ENCODE data around the gene MAP4. TPM values are rescaled to one million over a fixed set of nuclear protein-coding genes. Genes with fewer than 3 reads are reported as not detected.

MAP4 gene
- total and polyA plus RNA-seq, 2 of the 13 experiments (the other 11 are each of a cell fraction or from before 2014, with no cell fraction given) = 33.1 to 38.7 TPM

DNA sequence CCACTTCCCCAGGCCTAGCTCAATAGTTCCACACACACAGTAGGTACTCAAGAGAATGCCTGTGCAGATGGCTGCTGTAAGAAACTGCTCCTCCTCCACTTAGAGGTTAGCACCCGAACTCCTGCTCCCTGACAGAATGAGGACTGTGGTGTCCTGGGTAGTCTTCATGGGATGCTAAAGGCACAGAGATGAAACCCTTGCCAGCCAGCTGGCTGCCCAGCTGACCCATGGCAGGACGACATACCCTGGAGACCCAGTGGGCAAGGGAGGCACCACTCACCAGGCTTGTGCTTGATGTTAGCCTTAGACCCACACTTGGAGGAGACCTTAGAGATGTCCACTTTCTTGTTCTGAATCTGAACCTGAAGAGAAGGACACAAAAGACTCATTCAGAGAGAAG is 159.1 kb downstream of the MAP4 start:
- Histone ChIP-seq H4K20me1 (ENCODE audit: insufficient read depth, low read length) (no peaks in the 10 kb centered on the region), H3K79me2 (ENCODE audit: insufficient read depth, low read length) (no peaks in the 10 kb centered on the region), H3K27me3 (ENCODE audit: control insufficient read depth in 1 of 2, insufficient read depth in 2 of 2, low read length in 2 of 2) (no peaks in the 10 kb centered on the region), H3K27ac (ENCODE audit: extremely low read length, insufficient read depth, low read length) (no peak overlapping the region), H3K4me3 (replicated peaks in 1 of 3; ENCODE audit: insufficient read depth in 1 of 3, low read depth in 2 of 3, low read length in 3 of 3) (no peak overlapping the region), H3K9me3 (ENCODE audit: low read length) (no peaks in the 10 kb centered on the region), H3K9ac (ENCODE audit: insufficient read depth, low read depth, low read length) (no peak overlapping the region), H3K36me3 (replicated peaks in 1 of 2; ENCODE audit: control insufficient read depth in 1 of 2, insufficient read depth in 2 of 2, low read length in 2 of 2) (peaks cover 21 to 48% of the 10 kb centered on the region in 2 experiments), H3K4me1 (ENCODE audit: insufficient read depth, low read length) (no peaks in the 10 kb centered on the region), H3K4me2 (ENCODE audit: low read depth, low read length) (no peak overlapping the region), H2AFZ (ENCODE audit: low read length) (no peak overlapping the region)
- no peak for DNase-seq (ENCODE audit: low spot score)
- no TSS peak for BruUV-seq (replicated peaks)
- WGBS (ENCODE audit: low lambda C conversion rate) = 100% methylated on average over 1 of the region's 2 CpGs
- intact Hi-C loops (cut with micrococcal nuclease; ENCODE audit: unreplicated experiment) (no loop called here), in situ Hi-C loops (cut with HindIII; ENCODE audit: extremely low pct_ligation_motif_present, low pct_unique_long_range_greater_than_20kb) (loop anchor here (10.0 kb wide), 1 partner anchor 138 kb away; no protein-coding TSS in a partner anchor)
- FAIRE-seq = no peak
- CTCF ChIA-PET (ENCODE audit: low intra/inter-chr PET ratio, low total read pairs) = no interaction called here
- POLR2A ChIA-PET = interaction anchor here (0.7 kb wide), 1 partner anchor 156 kb away, joined by 3 read pairs; no protein-coding TSS in a partner anchor
- ATAC-seq = no peak
- TF ChIP-seq ZC3H13 (CRISPR knock-in tag; IDR thresholded peaks at IDR 0.05) (no peak), ZNF10 (CRISPR knock-in tag; IDR thresholded peaks at IDR 0.05; ENCODE audit: borderline replicate concordance, low read depth) (no peak), SRY (CRISPR knock-in tag; IDR thresholded peaks at IDR 0.05) (no peak), ZNF781 (CRISPR knock-in tag; IDR thresholded peaks at IDR 0.05; ENCODE audit: borderline replicate concordance, not compliant biosample characterization) (no peak), ZBTB7A (CRISPR knock-in tag; IDR thresholded peaks at IDR 0.05) (no peak), REXO4 (CRISPR knock-in tag; IDR thresholded peaks at IDR 0.05; ENCODE audit: borderline replicate concordance) (no peak), HMG20A (CRISPR knock-in tag; IDR thresholded peaks at IDR 0.05; ENCODE audit: borderline replicate concordance) (no peak), GATAD1 (CRISPR knock-in tag; IDR thresholded peaks at IDR 0.05) (no peak)

DNA sequence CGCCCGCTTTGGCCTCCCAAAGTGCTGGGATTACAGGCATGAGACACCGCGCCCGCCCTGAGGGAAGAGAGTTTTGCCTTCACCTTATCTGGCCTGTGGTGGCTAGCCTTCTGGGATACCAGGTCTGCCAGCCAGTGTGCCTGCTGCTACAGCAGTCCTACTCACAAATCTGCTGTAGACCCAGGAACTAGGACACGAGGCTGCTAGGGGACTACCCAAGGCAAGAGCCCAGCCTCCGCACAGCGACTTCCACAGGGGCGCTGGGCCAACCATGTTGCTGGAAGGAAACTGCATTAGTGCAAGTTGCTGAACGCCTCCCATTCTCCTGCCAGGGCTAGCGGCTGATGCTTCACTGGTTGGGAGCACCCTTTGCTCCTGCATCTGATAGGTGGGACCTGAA is 159.5 kb downstream of the MAP4 start:
- H3K9me3 ChIP-seq (ENCODE audit: low read length) = no peaks in the 10 kb centered on the region
- ChIA-PET CTCF (ENCODE audit: low intra/inter-chr PET ratio, low total read pairs) (no interaction called here), POLR2A (no interaction called here)
- ATAC-seq = no peak
- TF ChIP-seq NFRKB (IDR thresholded peaks at IDR 0.05) = no peak
- TF ChIP-seq ZNF567 (CRISPR knock-in tag; IDR thresholded peaks at IDR 0.05; ENCODE audit: borderline replicate concordance) = no peak
- no peak for TF ChIP-seq ZFX (CRISPR knock-in tag; IDR thresholded peaks at IDR 0.05; ENCODE audit: low read depth)
- TF ChIP-seq, protein P1, sequence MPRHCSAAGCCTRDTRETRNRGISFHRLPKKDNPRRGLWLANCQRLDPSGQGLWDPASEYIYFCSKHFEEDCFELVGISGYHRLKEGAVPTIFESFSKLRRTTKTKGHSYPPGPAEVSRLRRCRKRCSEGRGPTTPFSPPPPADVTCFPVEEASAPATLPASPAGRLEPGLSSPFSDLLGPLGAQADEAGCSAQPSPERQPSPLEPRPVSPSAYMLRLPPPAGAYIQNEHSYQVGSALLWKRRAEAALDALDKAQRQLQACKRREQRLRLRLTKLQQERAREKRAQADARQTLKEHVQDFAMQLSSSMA (CRISPR knock-in tag; IDR thresholded peaks at IDR 0.05) = no peak
- TF ChIP-seq, protein P2, sequence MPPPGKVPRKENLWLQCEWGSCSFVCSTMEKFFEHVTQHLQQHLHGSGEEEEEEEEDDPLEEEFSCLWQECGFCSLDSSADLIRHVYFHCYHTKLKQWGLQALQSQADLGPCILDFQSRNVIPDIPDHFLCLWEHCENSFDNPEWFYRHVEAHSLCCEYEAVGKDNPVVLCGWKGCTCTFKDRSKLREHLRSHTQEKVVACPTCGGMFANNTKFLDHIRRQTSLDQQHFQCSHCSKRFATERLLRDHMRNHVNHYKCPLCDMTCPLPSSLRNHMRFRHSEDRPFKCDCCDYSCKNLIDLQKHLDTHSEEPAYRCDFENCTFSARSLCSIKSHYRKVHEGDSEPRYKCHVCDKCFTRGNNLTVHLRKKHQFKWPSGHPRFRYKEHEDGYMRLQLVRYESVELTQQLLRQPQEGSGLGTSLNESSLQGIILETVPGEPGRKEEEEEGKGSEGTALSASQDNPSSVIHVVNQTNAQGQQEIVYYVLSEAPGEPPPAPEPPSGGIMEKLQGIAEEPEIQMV (CRISPR knock-in tag; IDR thresholded peaks at IDR 0.05; ENCODE audit: low read depth) = no peak
- no peak for TF ChIP-seq TGIF2 (CRISPR knock-in tag; IDR thresholded peaks at IDR 0.05)
- no peak for TF ChIP-seq HOXA7 (CRISPR knock-in tag; IDR thresholded peaks at IDR 0.05)
- TF ChIP-seq HDAC2 (CRISPR knock-in tag; IDR thresholded peaks at IDR 0.05) = no peak
- no peaks in the 10 kb centered on the region for H4K20me1 ChIP-seq (ENCODE audit: insufficient read depth, low read length)
- H3K27me3 ChIP-seq (ENCODE audit: control insufficient read depth in 1 of 2, insufficient read depth in 2 of 2, low read length in 2 of 2) = no peaks in the 10 kb centered on the region
- no peak overlapping the region for H3K9ac ChIP-seq (ENCODE audit: insufficient read depth, low read depth, low read length)
- no peak for DNase-seq (ENCODE audit: low spot score)
- intact Hi-C loops (cut with micrococcal nuclease; ENCODE audit: unreplicated experiment) (no loop called here), in situ Hi-C loops (cut with HindIII; ENCODE audit: extremely low pct_ligation_motif_present, low pct_unique_long_range_greater_than_20kb) (loop anchor here (10.0 kb wide), 1 partner anchor 138 kb away; no protein-coding TSS in a partner anchor)
- no peak overlapping the region for H3K4me3 ChIP-seq (replicated peaks in 1 of 3; ENCODE audit: insufficient read depth in 1 of 3, low read depth in 2 of 3, low read length in 3 of 3)
- no peaks in the 10 kb centered on the region for H3K4me1 ChIP-seq (ENCODE audit: insufficient read depth, low read length)
- H3K4me2 ChIP-seq (ENCODE audit: low read depth, low read length) = no peak overlapping the region
- BruUV-seq (replicated peaks) = no TSS peak
- H3K79me2 ChIP-seq (ENCODE audit: insufficient read depth, low read length) = no peaks in the 10 kb centered on the region
- H2AFZ ChIP-seq (ENCODE audit: low read length) = no peak overlapping the region
- WGBS (ENCODE audit: low lambda C conversion rate) = 98% methylated on average over 6 of the region's 11 CpGs
- H3K27ac ChIP-seq (ENCODE audit: extremely low read length, insufficient read depth, low read length) = no peak overlapping the region
- H3K36me3 ChIP-seq (replicated peaks in 1 of 2; ENCODE audit: control insufficient read depth in 1 of 2, insufficient read depth in 2 of 2, low read length in 2 of 2) = peaks cover 23 to 52% of the 10 kb centered on the region in 2 experiments
- no peak for FAIRE-seq
